22Rv1 (cell line): ENCODE measurements around the gene TRIM28.

ENCODE experiments used
- ZFX ChIP-seq: fragments of 450-650 bp; IDR thresholded peaks from 2 replicates; pipeline ENCODE4 v1.6.1; 2017; ENCODE audit warnings: antibody characterized with exemption, borderline replicate concordance
- TF ChIP-seq, protein P1 (sequence below): fragments of 450-650 bp; IDR thresholded peaks from 2 replicates; pipeline ENCODE4 v1.5.1; 2017; ENCODE audit warnings: mild to moderate bottlenecking

DNA sequence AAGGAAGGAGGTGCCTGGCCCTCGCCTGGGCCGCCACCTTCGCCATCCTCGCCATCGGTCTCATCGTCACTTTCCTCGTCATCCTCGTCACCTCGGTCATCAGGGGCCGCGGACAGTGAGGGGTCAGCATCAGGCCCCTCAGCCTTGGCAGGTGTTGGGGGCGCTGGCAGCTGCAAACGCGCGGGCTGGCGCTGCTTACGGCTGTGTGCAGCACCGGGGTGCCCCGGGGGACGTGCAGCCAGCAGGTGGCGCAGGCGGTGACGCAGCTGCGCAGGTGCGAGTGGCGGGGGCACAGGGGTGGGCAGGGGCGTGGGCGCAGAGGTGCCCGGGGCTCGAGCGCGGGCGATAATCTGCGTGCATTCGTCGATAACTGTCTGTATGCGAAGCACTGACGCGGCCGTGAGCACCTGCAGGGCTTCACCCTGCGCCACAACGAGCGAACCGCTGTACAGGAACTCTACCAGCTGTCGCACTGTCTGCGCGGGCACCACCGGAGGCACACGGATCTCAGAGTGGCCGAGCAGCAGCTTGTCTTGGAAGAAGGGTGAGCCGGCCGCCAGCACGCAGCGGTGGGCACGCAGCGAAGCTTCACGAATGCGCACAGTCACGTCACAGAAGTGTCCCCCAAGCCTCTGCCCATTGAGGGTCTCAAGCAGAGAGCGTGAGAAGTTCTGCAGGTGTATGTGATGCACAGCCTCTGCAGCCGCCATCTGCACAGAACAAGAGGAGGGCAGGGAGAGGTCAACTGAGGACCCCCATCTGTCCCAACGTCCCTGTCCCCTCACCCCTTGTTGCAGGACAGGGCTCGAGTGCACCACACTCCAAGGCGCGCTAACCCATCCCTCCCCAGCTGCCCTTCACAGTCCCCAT, 26.7 kb upstream of the TRIM28 start:
- TF ChIP-seq, protein P1, sequence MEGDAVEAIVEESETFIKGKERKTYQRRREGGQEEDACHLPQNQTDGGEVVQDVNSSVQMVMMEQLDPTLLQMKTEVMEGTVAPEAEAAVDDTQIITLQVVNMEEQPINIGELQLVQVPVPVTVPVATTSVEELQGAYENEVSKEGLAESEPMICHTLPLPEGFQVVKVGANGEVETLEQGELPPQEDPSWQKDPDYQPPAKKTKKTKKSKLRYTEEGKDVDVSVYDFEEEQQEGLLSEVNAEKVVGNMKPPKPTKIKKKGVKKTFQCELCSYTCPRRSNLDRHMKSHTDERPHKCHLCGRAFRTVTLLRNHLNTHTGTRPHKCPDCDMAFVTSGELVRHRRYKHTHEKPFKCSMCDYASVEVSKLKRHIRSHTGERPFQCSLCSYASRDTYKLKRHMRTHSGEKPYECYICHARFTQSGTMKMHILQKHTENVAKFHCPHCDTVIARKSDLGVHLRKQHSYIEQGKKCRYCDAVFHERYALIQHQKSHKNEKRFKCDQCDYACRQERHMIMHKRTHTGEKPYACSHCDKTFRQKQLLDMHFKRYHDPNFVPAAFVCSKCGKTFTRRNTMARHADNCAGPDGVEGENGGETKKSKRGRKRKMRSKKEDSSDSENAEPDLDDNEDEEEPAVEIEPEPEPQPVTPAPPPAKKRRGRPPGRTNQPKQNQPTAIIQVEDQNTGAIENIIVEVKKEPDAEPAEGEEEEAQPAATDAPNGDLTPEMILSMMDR: peak; percentile 13; the same call in 1 of the 2 replicates
- TF ChIP-seq ZFX: no peak
